Endothelial cell of hepatic sinusoid (primary cell): ENCODE data around the gene DIP2B.
"Not testable (repeated sequence)": the region's sequence is repeated elsewhere in the genome, so short reads cannot be mapped to it uniquely, and the experiment has no call there.

Experiments used
- in situ Hi-C: cut with HindIII; loops from 2 replicates; pipeline ENCODE4 v1.10.0; 2017; ENCODE audit warnings: low sequenced_read_pairs

The DIP2B gene

DNA sequence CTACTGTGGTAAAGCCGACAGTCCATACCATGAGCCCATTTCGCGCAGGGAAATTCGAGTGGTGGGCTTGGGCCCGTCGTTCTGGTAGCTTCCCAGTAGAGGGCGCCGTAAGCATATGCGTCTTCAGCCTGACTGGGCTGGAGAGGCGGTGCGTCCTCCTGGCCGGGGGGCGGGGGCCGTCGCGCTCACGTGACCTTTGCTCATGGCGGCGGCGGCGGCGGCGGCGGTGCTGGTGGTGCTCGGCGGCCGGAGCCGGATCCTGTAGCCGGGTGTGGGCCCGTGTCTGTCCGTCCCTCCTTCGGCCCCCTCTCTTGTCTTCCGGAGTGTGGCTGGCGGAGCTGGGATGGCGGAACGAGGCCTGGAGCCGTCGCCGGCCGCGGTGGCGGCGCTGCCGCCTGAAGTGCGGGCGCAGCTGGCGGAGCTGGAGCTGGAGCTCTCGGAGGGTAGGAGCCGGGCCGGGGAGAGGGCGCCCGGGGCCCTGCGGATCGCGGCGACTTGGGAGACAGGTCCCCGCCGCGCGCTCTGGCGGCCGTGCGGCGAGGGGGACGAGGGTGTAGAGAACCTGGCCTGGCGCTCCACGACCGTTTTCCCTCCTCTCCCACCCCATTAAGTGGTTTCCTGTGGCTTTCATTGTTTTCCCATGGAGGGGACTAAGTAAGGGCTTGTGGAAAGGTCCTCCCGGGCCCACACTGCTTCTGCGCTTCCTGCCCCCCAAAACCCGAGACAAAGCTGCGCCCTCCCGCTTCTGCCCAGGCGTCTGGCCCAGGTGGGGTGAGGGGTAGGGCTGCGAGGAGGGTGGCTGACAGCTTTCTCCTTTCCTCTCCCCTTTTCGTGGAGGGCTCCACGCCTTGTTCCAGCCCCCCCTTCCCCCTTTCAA lies at the start of gene DIP2B:
Gene DIP2B, plus strand, starts transcription at position 188 of the 877 bp plus-strand sequence. Its CDS starts 156 bp downstream, at position 344.
- in situ Hi-C loops: no loop called here

DNA sequence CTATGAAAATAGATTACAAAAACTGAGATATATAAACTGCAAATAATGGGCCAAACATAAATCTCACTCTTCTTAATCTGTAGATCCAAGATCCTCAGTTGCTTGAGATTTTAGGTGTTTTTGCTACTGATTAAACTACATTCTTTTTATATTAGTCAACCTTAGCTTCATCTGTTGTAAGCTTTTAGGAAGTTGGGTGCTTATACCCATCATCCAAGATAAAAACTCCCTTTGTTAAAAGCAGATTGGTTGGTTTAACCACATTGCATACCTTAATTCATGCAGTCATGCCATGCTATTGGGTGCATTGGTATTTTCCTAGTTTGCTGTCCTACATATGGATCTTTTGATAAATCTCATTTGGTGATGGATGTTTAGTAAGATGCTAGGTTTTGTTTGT lies 46.2 kb upstream of the DIP2B start:
- in situ Hi-C loops: no loop called here

DNA sequence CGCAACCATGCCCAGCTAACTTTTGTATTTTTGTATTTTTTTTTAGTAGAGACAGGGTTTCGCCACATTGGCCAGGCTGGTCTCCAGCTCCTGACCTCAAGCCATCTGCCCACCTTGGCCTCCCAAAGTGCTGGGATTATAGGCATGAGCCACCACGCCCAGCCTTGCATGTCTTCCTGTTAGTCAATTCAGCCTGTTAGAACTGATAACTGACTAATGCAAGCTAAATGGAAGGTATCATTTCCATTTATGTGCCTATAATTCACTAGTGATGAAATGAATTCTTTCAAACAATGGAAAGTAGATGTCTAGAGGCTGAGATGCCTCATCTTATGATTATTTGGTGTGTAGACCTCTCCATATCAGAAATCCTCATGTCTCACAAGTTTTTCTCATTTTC lies 37.3 kb upstream of the DIP2B start:
- in situ Hi-C loops: no loop called here

DNA sequence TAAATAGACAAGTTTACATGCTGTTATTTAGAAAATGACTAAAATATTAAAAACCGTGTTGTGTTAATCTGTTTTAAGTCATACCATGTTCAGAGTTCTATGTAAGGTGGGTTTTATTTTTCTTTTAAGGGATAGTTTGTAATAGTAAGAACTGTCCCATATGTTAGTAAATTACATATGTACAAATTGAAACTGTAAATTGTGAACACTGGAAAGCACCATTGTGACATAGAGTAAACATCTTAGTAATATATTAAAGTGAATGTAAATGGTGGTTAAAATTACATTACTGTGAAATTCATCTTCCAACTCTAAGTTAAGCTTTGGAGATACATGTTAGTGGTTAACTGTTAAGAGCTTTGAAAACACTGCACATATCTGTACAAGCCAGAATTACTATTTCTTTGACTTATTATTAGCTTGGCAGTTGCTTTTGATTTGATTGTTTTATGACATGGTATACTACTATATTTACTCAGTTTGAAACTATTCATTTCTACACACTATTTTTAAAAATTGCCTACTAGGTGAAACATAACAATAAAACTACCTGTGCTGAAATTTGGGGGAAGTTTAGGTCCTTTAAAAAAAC lies 27.4 kb upstream of the DIP2B start:
- in situ Hi-C loops: no loop called here

GRCh38 chr12:50482571-50482970 lies 22.2 kb upstream of the DIP2B start:
- in situ Hi-C loops: no loop called here

DNA sequence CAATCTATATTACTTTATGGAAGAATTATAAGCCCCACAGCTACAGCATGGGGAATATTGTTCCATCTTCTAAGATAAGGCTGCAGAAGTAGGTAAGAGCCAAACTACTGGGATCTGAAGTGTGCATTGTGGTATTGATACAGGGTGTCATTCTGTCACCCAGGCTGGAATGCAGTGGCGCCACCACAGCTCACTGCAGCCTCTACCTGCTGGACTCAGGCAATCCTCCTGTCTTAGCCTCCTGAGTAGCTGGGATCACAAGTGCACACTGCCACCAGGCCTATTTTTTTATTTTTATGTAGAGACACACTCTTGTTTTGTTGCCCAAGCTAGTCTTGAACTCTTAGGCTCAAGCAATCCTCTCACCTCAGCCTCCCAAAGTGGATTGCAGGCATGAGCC lies 21.3 kb upstream of the DIP2B start:
- in situ Hi-C loops: no loop called here

GRCh38 chr12:50488801-50489200 lies 16.0 kb upstream of the DIP2B start:
- in situ Hi-C loops: no loop called here

- in situ Hi-C loops: not testable (repeated sequence)
Observed at GRCh38 chr12:50498119-50498518, 6.7 kb upstream of the DIP2B start.

DNA sequence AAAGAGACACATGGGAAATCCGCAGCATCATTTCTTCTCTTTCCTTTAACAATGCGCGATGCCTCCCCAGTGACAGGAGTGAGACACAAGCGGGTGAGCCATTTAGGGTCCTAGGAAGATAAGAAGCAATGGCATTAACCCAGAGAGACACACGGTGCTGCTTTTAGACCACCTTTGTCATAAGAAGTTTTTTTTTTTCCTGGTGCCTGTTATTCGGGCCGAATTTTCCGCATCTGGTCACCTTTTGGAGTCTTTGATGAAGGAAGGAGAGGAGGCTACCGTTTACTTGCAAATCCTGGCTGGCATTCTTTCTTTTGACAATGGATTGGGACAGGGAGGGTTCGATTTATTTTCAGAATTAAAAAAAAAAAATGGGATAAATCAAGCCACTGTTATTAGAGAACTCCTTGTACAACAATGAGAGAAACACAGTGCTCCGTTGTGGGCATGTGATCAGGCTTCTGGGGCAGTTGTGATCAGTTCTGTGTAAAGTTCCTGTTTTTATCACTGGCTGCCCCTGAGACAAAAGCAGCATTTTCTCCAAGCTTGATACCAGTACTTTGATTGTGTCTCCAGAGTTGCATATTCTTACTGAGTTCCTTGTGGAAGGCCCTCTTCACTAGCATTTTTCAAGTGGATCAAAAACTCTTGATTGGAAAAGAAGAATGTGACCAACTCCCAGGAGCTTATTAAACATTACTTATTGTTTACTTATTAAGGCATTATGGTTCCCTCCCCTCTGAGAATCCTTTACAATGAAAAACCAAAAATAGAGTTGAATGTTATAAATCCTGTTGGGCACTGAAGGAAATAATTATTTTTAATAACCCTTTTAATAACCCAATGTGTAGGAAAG lies 1.1 kb downstream of the DIP2B start:
- in situ Hi-C loops: no loop called here

DNA sequence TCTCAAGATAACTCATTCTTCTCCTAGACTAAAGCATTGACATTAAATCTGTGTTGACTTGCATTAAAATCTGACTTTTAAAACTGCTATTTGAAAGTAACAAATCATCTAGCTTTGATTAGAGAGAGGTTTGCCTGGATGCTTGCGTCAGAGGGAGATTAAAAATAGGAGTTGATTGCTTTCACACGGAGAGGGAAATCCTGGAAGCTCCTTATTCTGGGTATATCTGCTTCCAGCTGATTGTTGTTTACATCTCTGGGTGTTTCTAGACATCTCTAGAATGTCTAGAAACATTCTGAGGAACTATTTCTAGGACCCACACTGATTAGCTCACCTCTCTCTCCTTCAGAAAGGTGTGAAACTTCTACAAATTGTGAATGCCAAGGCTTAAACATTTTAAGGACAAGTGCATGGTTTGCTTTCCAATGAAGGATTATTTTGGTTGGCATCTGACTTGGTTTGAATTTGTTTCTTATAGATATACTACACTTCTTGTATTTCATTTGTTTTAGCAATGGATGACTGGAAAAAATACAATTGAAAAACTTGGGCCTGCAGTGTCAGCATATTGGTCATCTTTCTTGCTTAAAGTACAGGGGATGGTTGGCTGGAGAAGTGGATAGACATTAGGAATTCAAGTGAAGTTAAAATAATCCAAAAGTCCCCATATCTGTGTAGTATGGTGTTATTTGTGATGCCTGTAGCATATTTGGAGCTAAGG lies 2.1 kb downstream of the DIP2B start:
- in situ Hi-C loops: no loop called here

DNA sequence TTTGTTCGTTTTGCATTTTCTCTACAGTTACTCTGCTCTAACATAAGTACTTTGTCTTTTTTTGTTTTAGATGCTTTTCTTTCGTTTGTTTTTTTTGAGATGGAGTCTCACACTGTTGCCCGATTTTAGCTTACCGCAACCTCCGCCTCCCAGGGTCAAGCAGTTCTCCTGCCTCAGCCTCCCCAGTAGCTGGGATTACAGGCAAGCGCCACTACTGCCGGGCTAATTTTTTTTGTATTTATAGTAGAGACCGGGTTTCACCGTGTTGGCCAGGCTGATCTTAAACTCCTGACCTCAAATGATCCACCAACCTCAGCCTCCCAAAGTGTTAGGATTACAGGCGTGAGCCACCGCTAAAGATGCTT lies 2.7 kb downstream of the DIP2B start:
- in situ Hi-C loops: no loop called here

GRCh38 chr12:50507930-50508329 lies 3.1 kb downstream of the DIP2B start:
- in situ Hi-C loops: no loop called here

GRCh38 chr12:50508414-50508813 lies 3.6 kb downstream of the DIP2B start:
- in situ Hi-C loops: no loop called here

DNA sequence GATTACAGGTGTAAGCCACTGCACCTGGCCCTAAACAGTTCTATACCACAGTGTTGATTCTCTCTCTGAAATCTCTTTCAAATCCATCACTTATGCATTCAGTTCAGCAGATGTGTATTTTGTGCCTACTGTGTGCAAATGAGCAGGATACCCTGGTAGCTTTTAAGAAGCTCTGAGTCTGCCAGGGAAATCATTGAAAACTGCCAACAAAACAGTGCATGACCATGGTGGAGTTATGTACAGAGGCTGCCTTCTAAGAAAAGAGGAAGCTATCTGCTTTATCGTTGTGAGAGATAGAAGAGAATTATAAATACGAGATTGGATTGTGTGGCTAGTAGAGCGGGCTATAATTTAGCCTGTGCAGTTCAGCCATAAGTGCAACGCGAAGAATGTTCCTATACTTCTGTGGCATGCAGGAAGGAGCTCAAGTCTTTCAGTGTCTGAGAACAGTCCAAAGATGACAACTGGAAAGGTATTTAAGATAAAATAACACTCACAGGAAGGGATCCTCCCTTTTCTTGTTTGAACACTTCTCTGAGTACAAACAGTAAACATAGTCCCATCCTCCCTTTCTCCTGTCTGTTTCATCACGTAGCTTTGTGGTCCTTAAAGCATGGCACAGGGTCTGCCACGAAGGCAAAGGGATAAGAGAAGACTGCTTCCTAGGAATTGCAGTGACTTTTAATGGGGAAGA lies 4.3 kb downstream of the DIP2B start:
- in situ Hi-C loops: no loop called here

- in situ Hi-C loops: no loop called here
Observed at GRCh38 chr12:50514526-50515276, 9.9 kb downstream of the DIP2B start.

DNA sequence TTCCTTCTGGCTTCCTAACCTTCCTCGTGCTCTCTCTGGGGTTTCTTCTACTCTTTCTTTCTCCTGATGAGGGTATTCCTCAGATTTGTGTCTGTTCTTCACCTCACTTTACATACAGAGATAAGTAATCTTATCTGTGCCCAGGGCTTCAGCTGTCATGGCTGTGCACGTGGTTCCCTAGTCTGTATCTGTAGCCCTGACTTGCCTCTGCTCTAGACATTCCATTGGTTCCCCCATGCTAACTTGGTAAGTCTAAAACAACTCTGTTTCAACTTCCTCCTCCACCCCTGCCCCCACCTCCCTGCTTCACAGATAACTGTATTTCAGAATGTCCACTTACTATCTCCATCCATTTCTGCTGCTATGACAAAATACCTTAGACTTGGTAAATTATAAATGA lies 10.8 kb downstream of the DIP2B start:
- in situ Hi-C loops: no loop called here

GRCh38 chr12:50517421-50518048 lies 12.8 kb downstream of the DIP2B start:
- in situ Hi-C loops: no loop called here

DNA sequence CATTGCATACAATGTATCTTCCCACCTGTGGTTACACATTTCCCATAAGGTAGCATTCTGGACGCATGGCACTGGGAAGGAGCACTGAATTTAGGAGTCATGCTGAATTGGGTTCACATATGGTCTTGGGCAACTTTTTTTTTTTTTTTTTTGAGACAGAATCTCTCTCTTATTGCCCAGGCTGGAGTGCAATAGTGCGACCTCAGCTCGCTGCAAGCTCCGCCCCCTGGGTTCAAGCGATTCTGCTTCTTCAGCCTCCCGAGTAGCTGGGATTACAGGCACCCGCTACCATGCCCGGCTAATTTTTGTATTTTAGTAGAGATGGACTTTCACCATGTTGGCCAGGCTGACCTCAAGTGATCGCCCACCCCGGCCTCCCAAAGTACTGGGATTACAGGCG lies 13.3 kb downstream of the DIP2B start:
- in situ Hi-C loops: no loop called here

DNA sequence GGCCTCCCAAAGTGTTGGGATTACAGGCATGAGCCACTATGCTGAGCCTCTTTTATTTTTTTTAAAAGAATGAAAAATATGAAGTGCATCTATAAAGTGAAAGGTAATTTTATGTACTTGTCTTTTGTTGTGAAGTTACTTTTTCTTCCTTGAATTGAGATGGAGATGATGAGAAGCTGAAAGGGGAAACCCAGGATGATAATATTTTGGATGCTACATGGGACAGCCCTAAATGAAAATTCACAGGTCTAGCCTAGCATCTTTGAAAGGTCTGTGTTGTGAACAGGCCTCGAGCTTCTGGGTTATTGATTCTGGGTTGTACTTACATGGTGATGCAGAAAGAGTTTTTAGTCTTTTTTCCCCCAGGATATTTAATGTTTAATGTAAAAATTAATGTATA lies 14.6 kb downstream of the DIP2B start:
- in situ Hi-C loops: no loop called here
